ENCODE measurements around the gene TAMALIN. TPM values are rescaled to one million over a fixed set of nuclear protein-coding genes. Genes with fewer than 3 reads are reported as not detected.

Gene TAMALIN
- total and polyA plus RNA-seq, 12 donors = 1.8 to 44.9 (median 14.9) TPM

GRCh38 chr12:52014567-52015530 is 8.1 kb downstream of the TAMALIN start:
- TF ChIP-seq POLR2A (IDR thresholded peaks at IDR 0.05) = no peak
- TF ChIP-seq, protein P1, sequence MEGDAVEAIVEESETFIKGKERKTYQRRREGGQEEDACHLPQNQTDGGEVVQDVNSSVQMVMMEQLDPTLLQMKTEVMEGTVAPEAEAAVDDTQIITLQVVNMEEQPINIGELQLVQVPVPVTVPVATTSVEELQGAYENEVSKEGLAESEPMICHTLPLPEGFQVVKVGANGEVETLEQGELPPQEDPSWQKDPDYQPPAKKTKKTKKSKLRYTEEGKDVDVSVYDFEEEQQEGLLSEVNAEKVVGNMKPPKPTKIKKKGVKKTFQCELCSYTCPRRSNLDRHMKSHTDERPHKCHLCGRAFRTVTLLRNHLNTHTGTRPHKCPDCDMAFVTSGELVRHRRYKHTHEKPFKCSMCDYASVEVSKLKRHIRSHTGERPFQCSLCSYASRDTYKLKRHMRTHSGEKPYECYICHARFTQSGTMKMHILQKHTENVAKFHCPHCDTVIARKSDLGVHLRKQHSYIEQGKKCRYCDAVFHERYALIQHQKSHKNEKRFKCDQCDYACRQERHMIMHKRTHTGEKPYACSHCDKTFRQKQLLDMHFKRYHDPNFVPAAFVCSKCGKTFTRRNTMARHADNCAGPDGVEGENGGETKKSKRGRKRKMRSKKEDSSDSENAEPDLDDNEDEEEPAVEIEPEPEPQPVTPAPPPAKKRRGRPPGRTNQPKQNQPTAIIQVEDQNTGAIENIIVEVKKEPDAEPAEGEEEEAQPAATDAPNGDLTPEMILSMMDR (IDR thresholded peaks at IDR 0.05) = no peak
- H3K4me3 ChIP-seq = no peak overlapping the region
- intact Hi-C loops (cut with DNase I) = no loop called here

DNA sequence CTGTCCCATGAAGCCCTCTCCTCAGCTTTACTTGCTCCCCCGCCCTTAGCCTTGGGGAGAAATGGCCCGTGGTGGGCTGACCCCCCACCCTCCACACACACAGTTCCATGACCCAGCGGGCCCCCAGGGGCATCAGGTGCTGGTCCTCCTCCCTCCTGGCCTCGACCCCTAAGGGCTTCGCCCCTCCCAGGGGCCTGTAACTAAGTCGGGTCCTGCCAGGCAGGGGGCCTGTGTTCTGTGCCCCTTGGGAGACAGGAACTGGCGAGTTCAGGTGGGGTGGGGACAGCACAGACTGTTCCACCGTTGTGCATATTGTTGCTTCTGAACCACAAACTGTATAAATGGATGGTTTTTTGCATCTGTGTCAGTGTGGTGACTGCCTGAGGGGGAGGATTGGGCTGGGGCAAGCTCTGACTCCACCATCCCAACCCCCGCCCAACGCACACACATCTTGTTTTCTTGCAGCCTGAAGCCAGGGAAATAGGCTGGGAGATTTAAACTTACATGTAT is 8.8 kb downstream of the TAMALIN start:
- Histone ChIP-seq H3K27ac (no peak overlapping the region), H3K36me3 (replicated peaks in 1 of 2) (no peaks in the 10 kb centered on the region), H3K4me1 (replicated peaks in 1 of 2) (no peaks in the 10 kb centered on the region), H3K27me3 (peaks cover 6% of the 10 kb centered on the region), H3K4me3 (no peak overlapping the region), H3K9me3 (replicated peaks in 1 of 3) (no peaks in the 10 kb centered on the region)
- TF ChIP-seq, protein P1 (IDR thresholded peaks at IDR 0.05) = no peak
- 71 to 82% (median 79%) methylated on average over 7 to 10 of the region's 10 CpGs for WGBS, 4 donors
- no peak for DNase-seq
- intact Hi-C loops (cut with DNase I) = no loop called here

More at GRCh38 chr12:52014567-52015530, 8.1 kb downstream of the TAMALIN start:
- 61 to 79% (median 71%) methylated on average over 33 to 93 of the region's 93 CpGs for WGBS, 4 donors
- Histone ChIP-seq H3K27ac (no peak overlapping the region), H3K27me3 (peaks cover 6% of the 10 kb centered on the region), H3K9me3 (replicated peaks in 1 of 3) (no peaks in the 10 kb centered on the region), H3K4me1 (replicated peaks in 1 of 2) (no peaks in the 10 kb centered on the region), H3K36me3 (replicated peaks in 1 of 2) (no peaks in the 10 kb centered on the region)
- DNase-seq = no peak

GRCh38 chr12:52018433-52019112 is 11.8 kb downstream of the TAMALIN start:
- TF ChIP-seq, protein P1 (IDR thresholded peaks at IDR 0.05) = no peak
- Histone ChIP-seq H3K27me3 (peaks cover 6% of the 10 kb centered on the region), H3K36me3 (replicated peaks in 1 of 2) (no peaks in the 10 kb centered on the region), H3K9me3 (replicated peaks in 1 of 3) (no peaks in the 10 kb centered on the region), H3K4me3 (no peak overlapping the region), H3K4me1 (replicated peaks in 1 of 2) (peaks cover 7 to 8% of the 10 kb centered on the region in 2 donors), H3K27ac (no peak overlapping the region)
- intact Hi-C loops (cut with DNase I) = no loop called here
- 80 to 96% (median 83%) methylated on average over 3 to 4 of the region's 4 CpGs for WGBS, 4 donors
- no peak for DNase-seq

- DNase-seq = no peak
- Histone ChIP-seq H3K36me3 (replicated peaks in 1 of 2) (no peaks in the 10 kb centered on the region), H3K4me3 (no peak overlapping the region), H3K27ac (no peak overlapping the region), H3K4me1 (replicated peaks in 1 of 2) (peaks cover 10 to 14% of the 10 kb centered on the region in 2 donors), H3K9me3 (replicated peaks in 1 of 3) (no peaks in the 10 kb centered on the region), H3K27me3 (peaks cover 6% of the 10 kb centered on the region)
- WGBS, 4 donors = 68 to 76% (median 72%) methylated on average over 11 to 13 of the region's 13 CpGs
- intact Hi-C loops (cut with DNase I) = no loop called here
- no peak for TF ChIP-seq POLR2A (IDR thresholded peaks at IDR 0.05)
- TF ChIP-seq, protein P1 (IDR thresholded peaks at IDR 0.05) = no peak
Measured at GRCh38 chr12:52019113-52019770, 12.5 kb downstream of the TAMALIN start.

All from adrenal gland (tissue), 12 donors.